GM21447 (cell line): ENCODE measurements around the gene PRKG1.
"Not testable (repeated sequence)": the region's sequence is repeated elsewhere in the genome, so short reads cannot be mapped to it uniquely, and the experiment has no call there.

ENCODE experiments used
- ATAC-seq: cut with Tn5 transposase; IDR thresholded peaks from one replicate; pipeline ENCODE4 v1.9.1; 2021; ENCODE audit not compliant: unreplicated experiment

The PRKG1 gene

GRCh38 chr10:51419196-51420093 lies 345.2 kb downstream of the PRKG1 start:
- ATAC-seq: no peak

- no peak for ATAC-seq
Observed at GRCh38 chr10:51421853-51422252, 347.6 kb downstream of the PRKG1 start.

- ATAC-seq: peak; percentile 90
Observed at GRCh38 chr10:51422311-51423120, 348.2 kb downstream of the PRKG1 start.

GRCh38 chr10:51423121-51423452 lies 348.8 kb downstream of the PRKG1 start:
- no peak for ATAC-seq

GRCh38 chr10:51425431-51425830 lies 351.1 kb downstream of the PRKG1 start:
- ATAC-seq: no peak

- ATAC-seq: no peak
Observed at GRCh38 chr10:51427758-51428157, 353.5 kb downstream of the PRKG1 start.

GRCh38 chr10:51430506-51430905 lies 356.2 kb downstream of the PRKG1 start:
- no peak for ATAC-seq

GRCh38 chr10:51433949-51434475 lies 359.7 kb downstream of the PRKG1 start:
- no peak for ATAC-seq

- ATAC-seq: no peak
Observed at GRCh38 chr10:51436805-51437204, 362.5 kb downstream of the PRKG1 start.

- no peak for ATAC-seq
Observed at GRCh38 chr10:51439645-51440044, 365.4 kb downstream of the PRKG1 start.

GRCh38 chr10:51445588-51445987 lies 371.3 kb downstream of the PRKG1 start:
- no peak for ATAC-seq

- no peak for ATAC-seq
Observed at GRCh38 chr10:51447119-51447518, 372.8 kb downstream of the PRKG1 start.

GRCh38 chr10:51455762-51456161 lies 381.5 kb downstream of the PRKG1 start:
- ATAC-seq: not testable (repeated sequence)

- no peak for ATAC-seq
Observed at GRCh38 chr10:51459476-51459875, 385.2 kb downstream of the PRKG1 start.

GRCh38 chr10:51462076-51462779 lies 387.9 kb downstream of the PRKG1 start:
- no peak for ATAC-seq

GRCh38 chr10:51468424-51468823 lies 394.1 kb downstream of the PRKG1 start:
- ATAC-seq: no peak

- no peak for ATAC-seq
Observed at GRCh38 chr10:51469686-51470085, 395.4 kb downstream of the PRKG1 start.

GRCh38 chr10:51471271-51471670 lies 397.0 kb downstream of the PRKG1 start:
- no peak for ATAC-seq

- ATAC-seq: no peak
Observed at GRCh38 chr10:51472154-51472553, 397.9 kb downstream of the PRKG1 start.

- ATAC-seq: no peak
Observed at GRCh38 chr10:51479711-51480110, 405.4 kb downstream of the PRKG1 start.

- no peak for ATAC-seq
Observed at GRCh38 chr10:51485668-51486067, 411.4 kb downstream of the PRKG1 start.
